GM21526 (cell line): ENCODE measurements around the gene CPA4.

Experiments used
- ATAC-seq: cut with Tn5 transposase; IDR thresholded peaks from one replicate; pipeline ENCODE4 v1.9.1; 2021; ENCODE audit warnings: moderate library complexity; ENCODE audit not compliant: unreplicated experiment, low FRiP score

CPA4 gene

DNA sequence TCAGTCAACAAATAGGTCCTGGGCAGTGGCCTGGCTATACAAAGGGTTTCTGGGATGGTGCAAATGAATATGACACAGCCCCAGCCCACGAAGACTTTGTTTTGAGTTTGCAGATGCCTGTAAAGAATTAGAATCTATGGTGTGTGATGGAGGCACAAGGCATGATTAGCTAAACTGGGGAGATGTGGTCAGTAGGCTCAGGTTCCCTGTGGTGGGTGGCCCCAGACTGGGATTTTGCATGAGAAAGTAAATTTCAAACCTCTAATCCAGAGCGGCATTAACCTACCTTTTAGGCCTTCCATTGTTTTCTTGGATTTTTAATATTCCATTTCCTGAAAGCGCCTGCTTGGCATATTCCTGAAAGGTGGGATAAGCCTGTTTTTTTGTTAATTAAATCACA, 45.3 kb downstream of the CPA4 start:
- ATAC-seq, result no peak

DNA sequence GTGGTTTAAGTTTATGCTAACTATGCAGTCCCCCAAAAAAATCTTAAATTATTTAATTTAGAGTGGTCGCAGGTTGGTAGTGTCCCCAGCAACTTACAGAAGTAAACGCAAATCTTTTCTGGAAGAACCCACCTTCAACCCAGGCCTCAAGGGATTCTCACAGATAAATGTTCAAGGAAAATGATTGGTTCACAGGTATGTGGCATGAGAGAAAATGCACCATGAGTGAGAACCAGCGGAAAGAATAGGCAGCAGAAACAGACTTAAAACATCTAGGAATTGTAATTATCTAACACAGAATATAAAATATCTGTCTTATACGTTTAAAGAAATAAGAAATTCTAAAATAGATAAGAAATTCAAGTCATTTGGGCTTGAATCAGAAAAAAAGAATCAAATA, 48.9 kb downstream of the CPA4 start:
- ATAC-seq, result no peak

DNA sequence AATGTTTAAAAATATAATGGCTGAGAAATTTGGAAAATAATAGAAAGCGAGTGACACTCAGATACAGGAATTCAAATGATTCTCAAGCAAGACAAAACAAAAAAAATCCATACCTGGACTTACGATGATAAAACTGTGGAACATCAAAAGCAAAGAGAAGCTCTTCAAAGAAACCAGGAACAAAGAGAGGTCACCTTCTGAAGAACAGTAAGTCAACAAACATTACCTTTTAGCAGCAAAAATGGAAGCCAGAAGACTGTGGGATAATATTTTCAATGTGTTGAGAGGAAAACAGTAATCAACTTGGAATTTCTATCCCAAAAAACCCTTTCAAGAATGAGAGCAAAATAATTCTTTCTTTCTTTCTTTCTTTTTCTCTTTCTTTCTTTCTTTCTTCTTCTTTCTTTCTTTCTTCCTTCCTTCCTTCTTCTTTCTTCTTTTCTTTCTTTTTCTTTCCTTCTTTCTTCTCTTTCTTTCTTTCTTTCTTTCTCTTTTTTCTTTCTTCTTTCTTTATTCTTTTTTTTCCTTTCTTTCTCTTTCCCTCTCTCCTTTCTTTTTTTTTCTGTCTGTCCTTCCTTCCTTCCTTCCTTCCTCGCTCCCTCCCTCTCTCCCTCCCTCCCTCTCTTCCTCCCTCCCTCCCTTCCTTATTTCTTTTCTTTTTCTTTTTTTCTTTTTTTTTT, 49.9 kb downstream of the CPA4 start:
- no peak for ATAC-seq

DNA sequence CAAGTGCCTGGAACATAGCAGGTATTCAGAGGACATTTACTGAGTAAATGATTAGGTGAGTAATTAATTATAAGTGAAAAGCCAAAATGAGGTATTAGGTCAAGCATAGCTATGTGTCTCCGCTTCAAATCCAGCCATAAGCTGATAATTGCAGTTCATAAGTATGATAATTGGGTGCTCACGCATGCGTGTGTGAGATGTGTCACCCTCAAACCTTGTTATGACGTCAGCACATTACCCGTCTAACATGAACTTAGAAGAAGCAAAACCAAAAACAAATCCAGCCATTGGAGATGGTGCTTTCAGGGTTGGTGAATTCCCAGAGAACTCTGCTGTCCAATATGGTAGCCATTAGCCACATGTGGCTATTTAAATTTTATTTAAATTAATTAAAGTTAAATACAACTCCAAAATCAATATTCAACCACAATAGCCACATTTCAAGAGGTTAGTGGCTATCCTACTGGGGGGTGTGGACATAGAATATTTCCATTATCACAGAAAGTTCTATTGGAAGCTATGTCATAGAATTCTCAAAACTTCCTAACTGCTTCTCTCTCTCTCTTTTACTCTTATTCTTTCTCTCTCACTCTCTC, 51.4 kb downstream of the CPA4 start, which contains the start of gene CPA5:
Gene CPA5 (plus strand): TSS at position 546 of the 596 bp plus-strand sequence. CDS start 1,670 bp downstream, outside the sequence.
- ATAC-seq, result no peak

DNA sequence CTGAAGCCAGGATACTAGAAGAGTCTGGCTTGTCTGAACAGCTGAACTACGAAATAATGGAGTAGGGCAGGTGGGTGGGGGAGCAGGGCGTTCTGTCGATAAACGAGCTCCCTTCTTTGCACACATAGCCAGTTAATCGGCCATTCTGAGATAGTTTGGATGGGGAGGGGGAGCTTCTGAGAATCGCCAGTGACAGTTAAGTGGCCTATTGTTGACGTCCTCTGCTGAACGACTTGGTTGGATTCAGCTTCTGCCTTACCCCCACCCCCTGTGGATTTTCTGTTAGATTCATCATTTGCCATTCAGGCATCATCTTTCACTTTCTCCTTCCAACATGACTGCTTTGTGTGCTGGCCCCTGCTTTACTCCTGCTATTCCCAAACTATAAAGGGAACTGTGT, 52.2 kb downstream of the CPA4 start:
- ATAC-seq, result no peak

DNA sequence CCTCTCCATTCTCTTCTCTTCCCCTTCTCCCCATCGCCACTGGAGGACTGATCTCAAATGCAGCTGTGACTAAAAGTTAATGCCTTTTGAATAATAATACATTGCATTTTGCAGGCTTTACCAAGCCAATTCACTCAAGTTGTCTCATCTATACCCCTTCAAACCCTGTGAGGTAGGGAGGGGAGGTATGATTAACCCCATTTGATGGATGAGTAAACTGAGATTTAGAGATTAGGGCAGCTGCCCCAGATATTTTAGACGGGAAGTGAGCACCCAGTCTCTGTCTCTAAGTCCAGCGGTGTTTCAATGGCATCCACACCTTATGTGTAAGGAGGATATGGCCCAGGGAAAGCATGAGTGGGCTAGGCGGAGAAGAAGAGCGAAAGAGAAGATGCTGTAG, 52.8 kb downstream of the CPA4 start:
- ATAC-seq, result no peak

DNA sequence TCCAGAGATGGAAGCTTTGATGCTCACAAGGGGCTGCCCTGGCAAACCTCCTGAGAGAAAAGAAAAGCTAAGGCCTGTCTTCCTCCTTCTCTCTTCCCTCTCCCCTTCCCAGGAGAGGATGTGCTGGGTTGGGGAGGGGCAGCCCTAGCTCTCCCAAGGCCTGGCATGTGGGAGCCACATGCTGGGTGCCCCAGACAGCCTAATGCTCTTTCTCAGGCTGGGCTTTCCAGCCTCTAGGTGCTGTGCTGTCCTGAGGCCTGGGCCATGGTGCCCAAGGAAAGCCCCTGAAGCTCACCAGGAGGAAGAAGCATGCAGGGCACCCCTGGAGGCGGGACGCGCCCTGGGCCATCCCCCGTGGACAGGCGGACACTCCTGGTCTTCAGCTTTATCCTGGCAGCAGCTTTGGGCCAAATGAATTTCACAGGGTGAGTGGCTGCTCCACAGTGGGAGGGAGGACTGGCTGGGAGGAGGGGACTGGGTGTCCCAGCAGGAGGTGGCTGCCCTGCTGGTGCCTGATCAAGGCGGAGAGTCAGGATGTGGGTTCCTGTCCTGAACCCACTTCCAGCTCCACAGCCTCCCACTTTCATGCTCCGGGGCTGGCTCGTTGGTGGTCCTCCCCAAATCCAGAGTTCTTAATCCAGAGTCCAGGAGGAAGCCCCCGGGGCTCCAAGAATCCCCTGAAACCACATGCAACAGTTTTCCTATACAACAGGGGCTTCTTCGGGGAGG, 53.4 kb downstream of the CPA4 start:
- ATAC-seq, result no peak

DNA sequence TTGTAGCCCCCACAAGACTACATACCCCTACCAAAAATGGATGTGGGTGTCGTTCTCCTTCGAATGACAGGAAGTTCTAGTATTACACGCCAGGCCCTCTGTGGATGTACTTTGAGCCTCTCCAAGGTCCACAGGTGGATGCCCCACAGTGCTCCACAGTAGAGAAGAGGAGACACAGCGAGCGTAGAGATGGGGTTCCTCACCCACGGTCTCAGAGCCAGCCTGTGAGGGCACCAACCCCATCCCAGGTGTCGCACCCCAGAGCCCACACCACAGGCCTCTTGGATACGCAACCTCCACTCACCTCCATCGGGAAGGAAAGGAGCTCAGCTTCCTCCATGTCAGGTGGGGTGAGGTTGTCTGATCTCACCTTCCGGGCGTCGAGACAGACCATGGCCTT, 54.0 kb downstream of the CPA4 start:
- ATAC-seq, result no peak

DNA sequence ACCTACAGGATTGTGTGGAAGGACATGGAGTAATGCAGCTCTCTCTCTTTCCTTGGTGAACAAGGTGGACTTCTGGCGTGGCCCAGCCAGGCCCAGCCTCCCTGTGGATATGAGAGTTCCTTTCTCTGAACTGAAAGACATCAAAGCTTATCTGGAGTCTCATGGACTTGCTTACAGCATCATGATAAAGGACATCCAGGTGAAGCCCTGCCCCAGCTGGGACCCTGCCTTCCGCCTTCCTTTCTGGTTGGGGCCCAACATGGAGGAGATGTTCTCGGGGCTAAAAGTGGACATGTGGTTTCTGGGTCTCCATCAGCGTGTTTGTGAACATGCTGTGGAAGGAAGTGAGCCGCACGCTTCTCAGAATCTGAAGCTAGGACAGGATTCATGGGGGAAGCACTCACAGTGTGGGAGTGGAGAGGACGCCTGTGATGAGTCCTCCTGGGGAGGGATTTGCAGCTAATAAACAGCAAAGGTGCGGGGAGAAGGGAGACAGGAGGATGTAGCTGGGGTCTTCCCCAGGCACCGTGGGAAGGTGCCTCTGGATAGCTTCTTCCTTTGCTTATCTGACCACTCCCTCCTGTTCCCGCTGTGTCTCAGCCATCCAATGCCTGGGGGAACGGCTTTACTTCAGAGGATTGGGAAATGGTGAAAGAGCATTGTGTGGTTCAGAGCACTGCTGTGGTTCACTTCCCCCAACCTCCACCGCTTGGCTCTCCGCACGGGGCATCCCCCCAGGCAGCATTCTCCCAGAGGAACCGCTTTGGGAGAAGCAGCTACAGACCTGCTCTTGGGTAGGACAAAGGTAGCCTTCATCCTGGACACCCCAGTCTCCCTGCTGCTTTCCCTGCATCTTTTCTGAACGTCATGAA, 57.2 kb downstream of the CPA4 start:
- ATAC-seq, result no peak

DNA sequence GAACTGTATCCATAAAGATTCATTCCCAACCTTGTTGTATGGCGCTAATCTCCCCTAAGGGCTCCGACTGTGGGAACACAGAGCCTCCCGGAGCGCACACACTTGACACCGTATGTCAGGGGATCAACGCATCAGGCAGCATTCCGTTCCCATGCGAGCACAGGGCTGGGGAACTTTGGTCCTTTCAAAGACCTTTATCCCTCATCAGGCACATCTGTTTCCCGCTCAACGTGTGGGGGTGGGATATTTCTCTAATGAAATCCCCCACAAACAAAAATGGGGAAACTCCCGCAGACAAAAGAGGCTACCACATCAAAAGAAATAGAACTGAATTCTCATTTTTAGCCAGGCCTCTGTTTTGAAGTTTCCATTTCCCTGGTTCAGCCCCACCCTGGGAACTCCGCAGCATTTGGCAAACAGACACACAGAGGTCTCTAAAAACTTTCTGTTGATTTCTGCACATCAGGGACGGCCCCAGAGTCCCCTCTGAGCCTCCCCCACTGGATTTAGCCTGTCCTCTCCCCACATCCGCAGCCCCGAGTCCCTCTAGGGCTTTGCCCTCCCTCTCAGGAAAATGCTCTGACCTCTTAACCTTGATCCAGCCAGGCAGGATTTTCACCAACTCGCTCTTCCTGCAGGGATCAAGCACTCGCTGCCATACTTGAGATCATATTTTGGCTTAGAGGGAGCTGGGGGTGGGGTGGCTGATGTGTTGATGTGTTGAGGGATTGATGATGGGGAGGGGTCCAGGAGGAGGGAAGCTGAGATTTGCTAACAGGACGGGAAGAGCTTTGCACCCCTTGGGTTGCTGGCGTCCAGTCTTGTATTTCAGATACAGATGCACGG, 58.2 kb downstream of the CPA4 start:
- no peak for ATAC-seq

DNA sequence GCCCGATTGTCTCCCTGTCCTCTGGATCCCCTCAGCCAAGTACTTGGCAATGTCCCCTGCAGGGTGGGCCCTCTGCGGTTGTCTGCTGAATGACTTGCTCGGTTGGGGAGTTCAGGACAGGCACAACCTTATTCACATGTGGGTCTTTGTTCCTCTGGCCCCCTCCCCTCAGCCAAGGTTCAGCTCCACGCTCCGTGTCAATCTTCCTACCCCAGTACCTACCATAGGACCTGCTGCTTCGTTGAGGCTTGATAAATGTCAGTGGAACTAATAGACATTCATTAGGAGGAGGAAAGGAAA, 58.8 kb downstream of the CPA4 start:
- no peak for ATAC-seq

DNA sequence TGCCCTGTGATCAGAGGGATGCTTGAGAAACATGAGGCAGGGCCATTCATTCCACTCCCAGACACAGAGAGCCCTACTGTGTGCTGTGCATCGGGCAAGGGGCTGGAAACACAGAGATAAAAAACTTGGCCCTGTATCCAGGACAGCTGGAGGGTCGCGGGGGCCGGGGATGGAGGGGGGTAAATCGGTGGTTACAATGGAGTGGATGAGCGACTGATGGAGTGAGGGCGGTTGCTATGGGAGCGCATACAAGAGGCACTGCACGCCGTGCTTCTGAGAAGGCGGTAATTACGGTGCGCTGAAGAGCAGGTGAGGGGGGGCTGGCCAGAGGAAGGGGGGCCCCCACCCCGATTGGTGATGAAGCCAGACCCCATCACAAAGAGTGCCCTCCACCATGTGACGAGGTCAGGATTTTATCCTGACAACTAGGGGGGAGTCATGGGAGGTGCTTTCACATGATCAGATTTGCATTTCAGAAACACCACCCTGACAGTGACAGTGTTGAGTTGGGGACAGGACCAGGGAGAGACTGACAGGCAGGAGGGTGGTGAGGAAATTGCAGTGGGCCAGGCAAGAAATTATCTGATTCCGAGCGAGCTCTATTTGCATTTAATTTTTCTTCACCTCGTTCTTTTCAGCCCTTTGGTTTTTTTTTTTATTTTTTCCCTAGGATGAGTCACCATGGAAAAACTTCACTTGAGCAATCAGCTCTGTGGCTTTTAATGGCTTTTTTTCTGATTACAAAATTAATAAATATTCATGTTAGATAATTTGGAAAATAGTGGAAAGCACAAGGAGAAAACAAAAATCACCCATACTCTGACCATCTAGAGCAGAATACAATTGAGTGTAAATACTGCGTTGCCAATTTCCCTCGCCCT, 59.5 kb downstream of the CPA4 start:
- no peak for ATAC-seq

DNA sequence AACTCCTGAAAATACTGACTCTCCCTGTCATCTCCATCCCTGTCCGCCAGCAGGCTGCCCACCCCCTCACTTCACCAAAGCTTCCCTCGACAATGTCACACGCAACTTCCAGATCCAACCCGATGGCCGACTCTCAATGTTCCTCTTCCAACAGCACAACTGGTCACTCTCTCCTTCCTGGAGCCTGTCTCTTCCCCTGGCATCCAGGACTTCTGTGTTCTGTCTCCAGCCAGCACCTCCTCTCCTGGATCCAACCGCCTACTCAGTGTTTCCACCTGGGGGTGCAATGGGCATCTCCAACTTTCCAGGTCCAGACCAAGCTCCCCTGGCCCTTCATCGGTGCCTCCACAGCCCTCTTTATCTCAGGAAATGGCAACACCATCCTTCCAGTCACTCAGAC, 60.2 kb downstream of the CPA4 start:
- ATAC-seq, result no peak

DNA sequence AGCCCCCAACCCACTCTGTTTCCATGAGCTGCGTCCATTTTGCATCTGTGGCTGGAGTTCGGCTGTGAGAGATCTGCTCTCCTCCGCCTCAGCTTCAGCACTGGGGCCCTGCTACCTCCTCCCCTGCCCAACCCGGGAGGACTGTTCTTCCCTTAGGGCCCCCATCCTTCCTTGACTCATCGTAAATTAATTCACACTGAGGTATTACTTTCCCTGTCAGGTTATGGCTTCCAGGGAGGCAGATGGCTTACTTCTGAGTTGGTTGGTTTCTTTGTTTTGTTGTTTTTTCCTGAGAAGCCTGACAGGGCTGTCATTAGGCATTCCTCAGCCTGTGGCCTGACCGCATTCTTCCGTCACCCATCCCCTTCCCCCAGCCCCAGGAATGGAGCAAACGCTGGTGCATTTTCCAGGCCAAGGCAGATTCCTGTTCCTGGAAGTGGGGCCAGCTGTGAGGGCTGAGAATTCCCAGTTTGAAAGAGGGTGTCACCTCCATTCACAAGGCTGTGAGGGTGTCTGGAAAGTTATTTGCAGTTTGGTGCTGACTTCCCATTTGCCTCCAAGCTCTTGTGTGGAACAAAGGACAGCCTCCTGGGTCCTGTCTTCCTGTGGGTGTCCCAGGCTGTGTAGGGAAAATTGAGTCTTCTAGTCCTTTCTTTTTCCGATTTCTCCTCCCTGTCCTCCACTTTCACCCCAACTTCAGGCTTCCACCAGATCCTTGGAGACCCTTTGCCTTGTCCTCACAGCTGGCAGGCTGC, 63.3 kb downstream of the CPA4 start:
- no peak for ATAC-seq

DNA sequence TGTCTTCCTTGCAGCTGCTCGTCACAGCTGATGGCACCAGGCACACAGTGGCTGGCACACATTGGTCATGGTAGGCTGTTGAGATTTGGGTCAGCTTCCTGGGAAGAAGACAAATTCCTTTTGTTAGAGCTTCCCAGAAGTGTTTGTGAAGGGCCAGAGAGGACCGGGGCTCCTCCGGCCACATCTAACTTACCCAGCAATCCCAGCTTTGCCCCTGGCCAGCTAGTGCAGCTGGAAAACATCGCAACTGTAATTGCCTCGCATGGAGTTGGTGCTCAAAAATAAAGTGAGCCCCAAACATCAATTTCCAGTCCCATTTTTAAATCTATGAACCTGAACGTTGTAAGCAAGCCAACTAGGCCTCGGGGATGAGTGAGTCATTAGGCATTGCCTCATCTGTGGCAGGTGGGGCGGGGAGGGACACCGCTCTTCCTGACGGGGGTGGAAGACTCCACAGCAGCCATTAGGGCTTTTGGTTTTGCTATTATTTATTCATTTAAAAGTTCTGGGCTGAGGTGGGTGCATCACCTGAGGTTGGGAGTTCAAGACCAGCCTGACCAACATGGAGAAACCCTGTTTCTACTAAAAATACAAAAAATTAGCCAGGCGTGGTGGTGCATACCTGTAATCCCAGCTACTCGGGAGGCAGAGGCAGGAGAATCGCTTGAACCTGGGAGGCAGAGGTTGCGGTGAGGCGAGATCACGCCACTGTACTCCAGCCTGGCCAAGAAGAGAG, 64.1 kb downstream of the CPA4 start:
- ATAC-seq, result no peak

DNA sequence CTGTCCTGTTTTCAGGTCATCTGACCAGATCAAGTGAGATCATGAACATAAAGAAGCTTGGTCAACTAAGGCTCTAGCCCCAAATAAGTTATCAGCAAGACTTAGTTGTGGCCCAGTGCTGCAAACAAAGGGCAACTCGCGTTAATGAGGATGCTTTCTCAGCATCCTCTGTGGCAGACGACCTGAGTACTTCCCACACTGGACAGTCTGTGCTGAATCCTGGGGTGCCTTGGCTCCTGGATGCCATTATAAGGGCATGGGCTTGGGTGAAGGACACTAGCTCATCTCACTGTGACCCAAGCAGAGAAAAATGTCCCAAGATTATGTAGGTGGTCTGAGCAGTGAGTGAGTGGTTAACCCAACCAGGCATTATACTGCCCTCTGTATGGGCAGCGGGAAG, 65.5 kb downstream of the CPA4 start:
- no peak for ATAC-seq

DNA sequence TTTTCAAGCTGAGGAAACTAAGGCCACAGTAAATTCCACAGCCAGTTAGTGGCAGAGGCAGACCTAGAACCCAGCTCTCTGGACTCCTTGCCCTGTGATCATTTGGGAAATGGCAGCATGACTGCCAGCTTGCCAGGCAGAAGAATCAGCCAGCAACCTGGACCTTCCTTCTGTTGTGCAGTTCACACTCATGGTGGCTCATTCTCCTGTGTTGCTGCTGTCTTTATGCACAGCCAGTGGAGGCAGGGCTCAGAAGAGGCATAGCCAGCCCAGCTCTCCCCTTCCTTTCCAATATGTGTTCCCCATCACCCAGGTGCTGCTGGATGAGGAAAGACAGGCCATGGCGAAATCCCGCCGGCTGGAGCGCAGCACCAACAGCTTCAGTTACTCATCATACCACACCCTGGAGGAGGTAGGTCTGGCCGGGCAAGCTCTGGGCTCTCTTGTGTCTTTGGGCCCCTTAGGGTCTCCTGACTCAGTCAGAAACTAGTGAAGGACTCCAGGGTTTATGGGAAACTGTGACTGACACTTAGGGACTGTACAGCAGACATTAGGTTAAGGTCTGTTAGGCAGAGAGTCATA, 66.4 kb downstream of the CPA4 start:
- no peak for ATAC-seq

DNA sequence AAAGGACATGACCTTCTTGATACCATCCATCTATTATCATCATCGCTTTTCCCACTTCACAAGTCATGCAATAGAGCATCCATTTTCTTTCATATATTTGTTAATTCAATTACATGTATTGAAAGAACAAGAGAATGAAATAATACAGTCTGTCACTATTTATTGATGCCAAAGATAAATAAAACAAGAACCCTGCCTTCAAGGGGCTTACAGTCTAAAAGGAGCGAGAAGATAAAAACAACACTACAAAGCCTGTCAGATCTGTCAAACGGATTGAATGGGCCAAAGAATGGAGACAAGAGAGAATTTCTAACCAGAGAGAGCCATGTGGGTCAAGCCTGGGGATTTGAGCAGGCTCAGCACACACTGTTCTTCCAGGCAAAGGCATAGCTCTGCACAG, 67.6 kb downstream of the CPA4 start:
- no peak for ATAC-seq
